OCI-LY1 (cell line): Measurements from ENCODE around the gene SLC12A7.

Source experiments
- H2AFZ ChIP-seq: fragments of 200-600 bp; sonication (generic), shearing (Covaris generic); 2 replicates; pipeline ENCODE4 v1.6.0; 2014; ENCODE audit warnings: antibody characterized with exemption, mild to moderate bottlenecking, low read length
- H3F3A ChIP-seq: fragments of 200-600 bp; sonication (generic), shearing (Covaris generic); 2 replicates; pipeline ENCODE4 v1.6.0; 2014; ENCODE audit warnings: mild to moderate bottlenecking, antibody characterized with exemption, low read length, moderate library complexity; ENCODE audit not compliant: insufficient read depth
- H3K27ac ChIP-seq: fragments of 200-600 bp; sonication (generic); 2 replicates; pipeline ENCODE4 v1.5.1; 2014; ENCODE audit warnings: low read length, mixed run types, mild to moderate bottlenecking, low read depth; ENCODE audit not compliant: poor library complexity, severe bottlenecking
- H3K27me3 ChIP-seq: fragments of 200-600 bp; sonication (generic); 2 replicates; pipeline ENCODE4 v1.6.0; 2014; ENCODE audit warnings: antibody characterized with exemption, mild to moderate bottlenecking, low read length, moderate library complexity; ENCODE audit not compliant: insufficient read depth
- H3K36me3 ChIP-seq: fragments of 200-600 bp; sonication (generic); 2 replicates; pipeline ENCODE4 v1.6.1; 2014; ENCODE audit warnings: mild to moderate bottlenecking, antibody characterized with exemption, low read length, moderate library complexity, mixed read lengths; ENCODE audit not compliant: insufficient read depth
- H3K4me1 ChIP-seq: fragments of 200-600 bp; sonication (generic); 2 replicates; pipeline ENCODE4 v1.5.1; 2014; ENCODE audit warnings: mild to moderate bottlenecking, low read length, moderate library complexity; ENCODE audit not compliant: insufficient read depth, severe bottlenecking
- H3K4me2 ChIP-seq: fragments of 200-600 bp; sonication (generic), shearing (Covaris generic); 2 replicates; pipeline ENCODE4 v1.6.1; 2014; ENCODE audit warnings: low read length
- H3K4me3 ChIP-seq: fragments of 200-600 bp; sonication (generic); 2 replicates; pipeline ENCODE4 v1.5.1; 2014; ENCODE audit warnings: low read length, low read depth, mild to moderate bottlenecking, mixed read lengths; ENCODE audit not compliant: poor library complexity, severe bottlenecking
- H3K79me2 ChIP-seq: fragments of 200-600 bp; shearing (Covaris generic); 2 replicates; pipeline ENCODE4 v1.6.1; 2016; ENCODE audit warnings: mixed run types, low read length, mixed read lengths; ENCODE audit not compliant: insufficient read depth
- H3K9ac ChIP-seq: fragments of 200-600 bp; sonication (generic), shearing (Covaris generic); 2 replicates; pipeline ENCODE4 v1.6.1; 2014; ENCODE audit warnings: mild to moderate bottlenecking, low read length, mixed read lengths
- H3K9me2 ChIP-seq: fragments of 200-600 bp; sonication (generic), shearing (Covaris generic); 2 replicates; pipeline ENCODE4 v1.6.1; 2014; ENCODE audit warnings: low read depth, mild to moderate bottlenecking, low read length, mixed read lengths
- H3K9me3 ChIP-seq: fragments of 200-600 bp; shearing (Covaris generic); 2 replicates; pipeline ENCODE4 v1.6.1; 2014; ENCODE audit warnings: low read length, mixed read lengths
- H4K20me1 ChIP-seq: fragments of 200-600 bp; sonication (generic), shearing (Covaris generic); 2 replicates; pipeline ENCODE4 v1.6.0; 2016; ENCODE audit warnings: mild to moderate bottlenecking, low read length; ENCODE audit not compliant: insufficient read depth
- EZH2 ChIP-seq: fragments of 200-600 bp; sonication (generic), shearing (Covaris generic); IDR thresholded peaks from 2 replicates; pipeline ENCODE4 v1.8.0; 2017; ENCODE audit warnings: borderline replicate concordance, mixed run types, mild to moderate bottlenecking, antibody characterized with exemption, low read length, moderate library complexity, mixed read lengths
- TF ChIP-seq, protein P1 (sequence below): fragments of 200-600 bp; sonication (generic), shearing (Covaris generic); IDR thresholded peaks from 2 replicates; pipeline ENCODE4 v1.5.1; 2017; ENCODE audit warnings: mild to moderate bottlenecking, antibody characterized with exemption, low read length, moderate library complexity, mixed read lengths

The SLC12A7 gene

DNA sequence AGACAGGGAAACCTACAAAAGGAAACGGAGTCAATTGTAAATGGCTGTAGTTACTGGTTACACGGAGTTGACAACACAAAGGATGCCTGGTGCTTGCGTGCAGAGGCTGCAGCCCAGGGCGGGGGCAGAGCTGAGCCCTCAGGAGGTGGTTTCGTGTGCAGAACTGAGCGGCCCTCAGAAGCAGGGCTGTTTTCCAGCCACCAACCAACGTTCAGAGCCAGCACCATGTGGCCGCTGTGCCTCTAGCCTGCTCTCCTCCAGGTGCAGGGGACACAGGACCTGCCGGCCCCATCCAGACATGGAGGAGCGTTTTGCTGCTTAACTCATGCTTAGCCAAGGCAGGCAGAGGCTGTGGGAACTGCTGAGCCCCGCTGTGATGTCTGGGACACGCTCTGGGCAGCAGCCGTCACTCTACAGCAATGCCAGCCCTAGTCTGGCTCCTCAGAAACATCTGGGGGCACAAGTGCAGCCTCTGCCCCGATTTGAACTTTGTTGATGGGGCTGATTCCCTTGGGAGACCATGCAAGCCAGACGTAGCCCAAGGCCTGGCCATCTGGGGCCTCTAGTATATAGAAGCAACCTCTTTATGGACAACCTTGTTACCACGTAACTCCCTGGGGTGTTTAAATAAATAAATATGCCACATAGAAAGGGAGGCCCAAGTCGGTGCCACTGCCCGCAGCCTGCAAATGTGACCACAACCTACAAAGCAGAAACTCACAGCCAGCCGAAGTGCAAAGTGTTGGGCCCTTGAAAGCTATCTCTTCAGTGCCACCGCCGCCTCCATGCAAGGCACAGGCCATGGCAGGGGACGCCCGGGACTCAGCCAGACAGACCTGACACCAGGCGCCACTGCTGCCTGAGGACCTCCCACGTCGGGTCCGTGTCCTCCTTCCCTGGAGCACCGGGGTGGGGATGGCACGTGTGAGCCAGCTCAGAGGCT lies 61.2 kb downstream of the SLC12A7 start:
- H3K36me3 ChIP-seq = no peaks in the 10 kb centered on the region
- no peak overlapping the region for H3K4me3 ChIP-seq
- no peaks in the 10 kb centered on the region for H3F3A ChIP-seq
- no peak overlapping the region for H3K9ac ChIP-seq
- H3K27me3 ChIP-seq = peaks cover 7% of the 10 kb centered on the region; the same call in 1 of the 2 replicates
- TF ChIP-seq, protein P1, sequence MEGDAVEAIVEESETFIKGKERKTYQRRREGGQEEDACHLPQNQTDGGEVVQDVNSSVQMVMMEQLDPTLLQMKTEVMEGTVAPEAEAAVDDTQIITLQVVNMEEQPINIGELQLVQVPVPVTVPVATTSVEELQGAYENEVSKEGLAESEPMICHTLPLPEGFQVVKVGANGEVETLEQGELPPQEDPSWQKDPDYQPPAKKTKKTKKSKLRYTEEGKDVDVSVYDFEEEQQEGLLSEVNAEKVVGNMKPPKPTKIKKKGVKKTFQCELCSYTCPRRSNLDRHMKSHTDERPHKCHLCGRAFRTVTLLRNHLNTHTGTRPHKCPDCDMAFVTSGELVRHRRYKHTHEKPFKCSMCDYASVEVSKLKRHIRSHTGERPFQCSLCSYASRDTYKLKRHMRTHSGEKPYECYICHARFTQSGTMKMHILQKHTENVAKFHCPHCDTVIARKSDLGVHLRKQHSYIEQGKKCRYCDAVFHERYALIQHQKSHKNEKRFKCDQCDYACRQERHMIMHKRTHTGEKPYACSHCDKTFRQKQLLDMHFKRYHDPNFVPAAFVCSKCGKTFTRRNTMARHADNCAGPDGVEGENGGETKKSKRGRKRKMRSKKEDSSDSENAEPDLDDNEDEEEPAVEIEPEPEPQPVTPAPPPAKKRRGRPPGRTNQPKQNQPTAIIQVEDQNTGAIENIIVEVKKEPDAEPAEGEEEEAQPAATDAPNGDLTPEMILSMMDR = no peak
- TF ChIP-seq EZH2 = no peak
- no peak overlapping the region for H2AFZ ChIP-seq
- H4K20me1 ChIP-seq = no peaks in the 10 kb centered on the region
- no peak overlapping the region for H3K27ac ChIP-seq
- H3K9me2 ChIP-seq = no peaks in the 10 kb centered on the region
- no peaks in the 10 kb centered on the region for H3K79me2 ChIP-seq
- no peaks in the 10 kb centered on the region for H3K4me1 ChIP-seq
- no peaks in the 10 kb centered on the region for H3K9me3 ChIP-seq
- no peak overlapping the region for H3K4me2 ChIP-seq

DNA sequence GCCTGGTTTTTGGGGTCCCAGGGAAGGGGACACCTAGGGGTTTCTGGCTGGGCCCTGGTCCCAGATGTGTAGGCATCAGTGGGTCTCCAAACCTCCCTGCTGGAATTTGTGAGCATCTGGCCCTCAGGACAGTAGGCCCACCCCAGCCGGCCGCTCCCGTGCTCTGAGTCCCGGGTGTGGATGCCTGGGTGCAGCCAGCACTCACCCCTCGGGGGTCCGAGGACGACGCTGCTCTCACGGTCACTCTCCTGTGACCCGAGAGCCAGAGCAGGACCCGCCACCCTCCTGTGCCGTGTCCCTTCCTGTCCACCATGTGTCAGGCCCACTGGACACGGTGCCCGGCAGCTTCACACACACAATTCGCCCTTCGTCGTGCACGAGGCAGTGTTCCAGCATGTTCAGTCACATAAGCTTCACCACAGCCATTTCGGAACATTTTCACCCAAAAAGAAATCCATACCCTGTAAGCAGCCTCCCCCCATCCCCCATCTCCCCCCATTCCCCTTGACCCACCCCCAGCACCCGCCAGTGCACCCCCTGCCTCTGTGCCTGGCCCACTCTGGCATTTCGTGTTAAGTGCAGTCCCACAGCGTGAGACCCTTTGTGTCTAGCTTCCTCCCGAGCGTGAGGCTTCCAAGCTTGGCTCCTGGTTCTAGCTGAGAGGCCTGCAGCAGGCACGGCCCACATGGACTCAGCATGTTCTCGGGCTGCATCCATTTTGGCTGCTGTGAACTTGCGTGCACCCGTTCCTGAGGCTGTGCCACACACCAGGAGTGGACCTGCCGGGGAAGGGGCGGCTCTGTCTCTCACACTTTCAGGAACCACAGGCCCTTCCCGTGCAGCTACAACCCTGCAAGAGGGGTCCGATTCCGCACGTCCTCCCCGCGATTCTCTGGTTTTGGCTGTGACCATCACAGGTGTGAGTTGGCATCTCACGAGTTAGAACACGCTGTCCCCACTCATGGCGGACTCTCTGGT lies 62.7 kb downstream of the SLC12A7 start:
- Histone ChIP-seq H3K9me2 (no peaks in the 10 kb centered on the region), H3K79me2 (no peaks in the 10 kb centered on the region), H3K27ac (no peak overlapping the region), H4K20me1 (no peaks in the 10 kb centered on the region), H3K4me1 (no peaks in the 10 kb centered on the region), H3K36me3 (no peaks in the 10 kb centered on the region), H3K27me3 (0 out of 2 replicates have a peak, but pooled peaks cover 7% of the 10 kb centered on the region), H3K9me3 (no peaks in the 10 kb centered on the region), H2AFZ (no peak overlapping the region), H3K9ac (no peak overlapping the region), H3K4me2 (no peak overlapping the region), H3K4me3 (no peak overlapping the region), H3F3A (no peaks in the 10 kb centered on the region)
- TF ChIP-seq, protein P1 = no peak
- no peak for TF ChIP-seq EZH2

DNA sequence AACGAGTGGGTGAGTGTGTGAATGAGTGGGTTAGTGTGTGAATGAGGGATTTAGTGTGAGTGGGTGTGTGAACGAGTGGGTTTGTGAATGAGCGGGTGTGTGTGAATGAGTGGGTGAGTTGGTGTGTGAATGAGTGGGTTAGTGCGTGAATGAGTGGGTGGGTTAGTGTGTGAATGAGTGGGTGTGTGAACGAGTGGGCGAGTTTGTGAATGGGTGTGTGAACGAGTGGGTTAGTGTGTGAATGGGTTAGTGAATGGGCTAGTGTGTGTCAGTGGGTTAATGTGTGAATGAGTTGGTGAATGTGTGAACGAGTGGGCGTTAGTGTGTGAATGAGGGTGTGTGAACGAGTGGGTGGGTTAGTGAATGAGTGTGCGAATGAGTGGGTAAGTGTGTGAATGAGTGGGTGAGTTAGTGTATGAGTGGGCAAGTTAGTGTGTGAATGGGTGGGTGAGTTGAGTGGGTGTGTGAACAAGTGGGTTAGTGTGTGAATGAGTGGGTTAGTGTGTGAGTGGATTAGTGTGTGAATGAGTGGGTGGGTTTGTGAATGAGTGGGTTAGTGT lies 63.6 kb downstream of the SLC12A7 start:
- H3K36me3 ChIP-seq = no peaks in the 10 kb centered on the region
- no peaks in the 10 kb centered on the region for H3F3A ChIP-seq
- no peaks in the 10 kb centered on the region for H3K9me3 ChIP-seq
- H3K79me2 ChIP-seq = no peaks in the 10 kb centered on the region
- no peak overlapping the region for H3K27ac ChIP-seq
- no peak for TF ChIP-seq EZH2
- TF ChIP-seq, protein P1 = no peak
- no peak overlapping the region for H3K4me3 ChIP-seq
- no peaks in the 10 kb centered on the region for H3K4me1 ChIP-seq
- H3K9me2 ChIP-seq = no peaks in the 10 kb centered on the region
- H2AFZ ChIP-seq = no peak overlapping the region
- 0 out of 2 replicates have a peak, but pooled peaks cover 3% of the 10 kb centered on the region for H3K27me3 ChIP-seq
- H4K20me1 ChIP-seq = no peaks in the 10 kb centered on the region
- H3K9ac ChIP-seq = no peak overlapping the region
- H3K4me2 ChIP-seq = no peak overlapping the region
